HepG2 (cell line): ENCODE results near the gene CADM4. TPM values are rescaled to one million over a fixed set of nuclear protein-coding genes. Genes with fewer than 3 reads are reported as not detected.

Source experiments
- ESRRA ChIP-seq: sonication (generic); formaldehyde crosslinking; IDR thresholded peaks from 2 replicates; pipeline ENCODE4 v1.5.1; 2020; ENCODE audit warnings: mild to moderate bottlenecking, low read depth, missing genetic modification reagents
- PTBP1 ChIP-seq: fragments of 200-400 bp; formaldehyde crosslinking; IDR thresholded peaks from 2 replicates; pipeline ENCODE4 v1.6.1; 2018; ENCODE audit warnings: low read length, low read depth; ENCODE audit not compliant: poor library complexity, severe bottlenecking
- TBL1XR1 ChIP-seq: fragments of 150-350 bp; IDR thresholded peaks from 2 replicates; pipeline ENCODE4 v1.6.1; 2014; ENCODE audit warnings: borderline replicate concordance, low read length; ENCODE audit not compliant: partially characterized antibody
- ZNF660 ChIP-seq: sonication (generic); formaldehyde crosslinking; IDR thresholded peaks from 2 replicates; pipeline ENCODE4 v1.5.1; 2020; ENCODE audit warnings: mild to moderate bottlenecking, low read depth, missing genetic modification reagents, borderline replicate concordance
- ZNF75D ChIP-seq: sonication (generic); formaldehyde crosslinking; IDR thresholded peaks from 2 replicates; pipeline ENCODE4 v1.8.1; 2023; ENCODE audit warnings: missing genetic modification reagents, mild to moderate bottlenecking, borderline replicate concordance
- ZNF816 ChIP-seq: sonication (generic); formaldehyde crosslinking; IDR thresholded peaks from 2 replicates; pipeline ENCODE4 v1.8.0; 2022; ENCODE audit warnings: missing genetic modification reagents, mild to moderate bottlenecking, borderline replicate concordance
- polyA plus RNA-seq, 8 experiments: library from polyadenylated mRNA; depleted of rRNA in 3 of 8; stranded (reverse) in 7 of 8; unstranded in 1 of 8; fragments of >200 nt; fragmentation: Illumina TruSeq in 4 of 8; extraction: Trizol in 4 of 8; gene quantifications; 2 replicates each; pipeline versions ENCODE4 v1.2.1 to v1.2.3, GENCODE V29; 2011 to 2016; ENCODE audit warnings: low read depth in 4 of 8, missing spikeins in 1 of 8, mixed read lengths in 1 of 8; ENCODE audit not compliant: insufficient read depth in 1 of 8
- total RNA-seq, 5 experiments: library from RNA; depleted of rRNA; stranded (reverse); fragments of >200 nt; fragmentation: Illumina TruSeq; extraction: Trizol; gene quantifications; 2 replicates each; pipeline ENCODE4 v1.2.3, GENCODE V29; 2016; ENCODE audit warnings: low read depth in 1 of 5
- TF ChIP-seq, protein P1 (sequence below): sonication (generic); formaldehyde crosslinking; IDR thresholded peaks from 2 replicates; pipeline ENCODE4 v1.4.0; 2020; ENCODE audit warnings: mild to moderate bottlenecking, missing genetic modification reagents
- TF ChIP-seq, protein P2 (sequence below): sonication (generic); formaldehyde crosslinking; IDR thresholded peaks from one replicate; pipeline ENCODE4 v1.5.1; 2020; ENCODE audit warnings: mild to moderate bottlenecking, missing genetic modification reagents; ENCODE audit errors: not compliant biosample characterization

The CADM4 gene
- total and polyA plus RNA-seq, 2 of the 13 experiments (the other 11 are each of a cell fraction or from before 2014, with no cell fraction given), result 8.5 to 16.0 TPM

DNA sequence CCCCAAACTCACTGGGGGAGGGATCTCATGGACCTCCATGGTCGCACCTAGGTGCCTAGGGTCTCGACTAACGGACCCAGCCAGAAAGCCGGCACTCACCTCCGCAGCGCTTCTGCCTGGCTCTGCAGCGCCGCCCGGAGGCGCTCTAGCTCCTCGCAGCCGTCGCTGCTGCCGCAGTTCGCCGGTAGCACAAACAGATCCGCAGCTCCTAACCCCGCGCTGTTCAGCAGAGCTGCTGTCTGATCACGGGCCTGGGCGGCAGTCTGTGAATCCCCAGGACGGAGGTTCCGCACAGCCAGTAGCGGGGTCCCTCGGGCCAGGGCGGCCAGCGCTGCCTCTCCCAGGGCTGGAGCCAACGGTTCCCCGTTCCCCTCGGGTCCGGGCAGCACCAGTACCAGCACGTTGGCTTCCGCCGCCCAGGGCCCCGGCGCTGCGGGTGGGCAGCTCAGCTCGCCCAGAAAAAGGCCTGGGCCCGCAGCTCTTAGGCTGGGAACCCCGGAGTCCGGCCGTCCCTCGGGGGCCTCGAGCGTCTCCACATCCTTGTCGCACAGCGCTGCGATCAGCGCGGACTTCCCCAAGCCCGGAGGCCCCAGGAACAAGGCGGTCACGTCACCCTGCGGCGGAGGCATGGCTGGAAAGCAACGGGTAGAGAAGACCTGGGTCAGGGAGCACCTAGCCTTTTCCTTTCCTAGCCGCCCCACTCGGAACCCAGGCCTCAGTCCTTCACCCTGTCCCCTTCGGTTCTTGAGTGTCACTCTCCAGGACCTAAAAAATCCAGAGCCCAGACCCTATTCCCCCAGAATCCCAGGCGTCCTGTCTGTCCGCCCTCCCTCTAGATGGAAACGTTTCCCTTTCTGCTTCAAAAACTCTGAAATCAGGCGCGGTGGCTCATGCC lies 44.7 kb downstream of the CADM4 start (continued):
- TF ChIP-seq PTBP1 (no peak), ZNF75D (CRISPR knock-in tag) (no peak), ZNF816 (CRISPR knock-in tag) (peak; percentile 88; the same call in 1 of the 2 replicates), ZNF660 (no peak), ESRRA (no peak), TBL1XR1 (no peak)
- TF ChIP-seq, protein P1, sequence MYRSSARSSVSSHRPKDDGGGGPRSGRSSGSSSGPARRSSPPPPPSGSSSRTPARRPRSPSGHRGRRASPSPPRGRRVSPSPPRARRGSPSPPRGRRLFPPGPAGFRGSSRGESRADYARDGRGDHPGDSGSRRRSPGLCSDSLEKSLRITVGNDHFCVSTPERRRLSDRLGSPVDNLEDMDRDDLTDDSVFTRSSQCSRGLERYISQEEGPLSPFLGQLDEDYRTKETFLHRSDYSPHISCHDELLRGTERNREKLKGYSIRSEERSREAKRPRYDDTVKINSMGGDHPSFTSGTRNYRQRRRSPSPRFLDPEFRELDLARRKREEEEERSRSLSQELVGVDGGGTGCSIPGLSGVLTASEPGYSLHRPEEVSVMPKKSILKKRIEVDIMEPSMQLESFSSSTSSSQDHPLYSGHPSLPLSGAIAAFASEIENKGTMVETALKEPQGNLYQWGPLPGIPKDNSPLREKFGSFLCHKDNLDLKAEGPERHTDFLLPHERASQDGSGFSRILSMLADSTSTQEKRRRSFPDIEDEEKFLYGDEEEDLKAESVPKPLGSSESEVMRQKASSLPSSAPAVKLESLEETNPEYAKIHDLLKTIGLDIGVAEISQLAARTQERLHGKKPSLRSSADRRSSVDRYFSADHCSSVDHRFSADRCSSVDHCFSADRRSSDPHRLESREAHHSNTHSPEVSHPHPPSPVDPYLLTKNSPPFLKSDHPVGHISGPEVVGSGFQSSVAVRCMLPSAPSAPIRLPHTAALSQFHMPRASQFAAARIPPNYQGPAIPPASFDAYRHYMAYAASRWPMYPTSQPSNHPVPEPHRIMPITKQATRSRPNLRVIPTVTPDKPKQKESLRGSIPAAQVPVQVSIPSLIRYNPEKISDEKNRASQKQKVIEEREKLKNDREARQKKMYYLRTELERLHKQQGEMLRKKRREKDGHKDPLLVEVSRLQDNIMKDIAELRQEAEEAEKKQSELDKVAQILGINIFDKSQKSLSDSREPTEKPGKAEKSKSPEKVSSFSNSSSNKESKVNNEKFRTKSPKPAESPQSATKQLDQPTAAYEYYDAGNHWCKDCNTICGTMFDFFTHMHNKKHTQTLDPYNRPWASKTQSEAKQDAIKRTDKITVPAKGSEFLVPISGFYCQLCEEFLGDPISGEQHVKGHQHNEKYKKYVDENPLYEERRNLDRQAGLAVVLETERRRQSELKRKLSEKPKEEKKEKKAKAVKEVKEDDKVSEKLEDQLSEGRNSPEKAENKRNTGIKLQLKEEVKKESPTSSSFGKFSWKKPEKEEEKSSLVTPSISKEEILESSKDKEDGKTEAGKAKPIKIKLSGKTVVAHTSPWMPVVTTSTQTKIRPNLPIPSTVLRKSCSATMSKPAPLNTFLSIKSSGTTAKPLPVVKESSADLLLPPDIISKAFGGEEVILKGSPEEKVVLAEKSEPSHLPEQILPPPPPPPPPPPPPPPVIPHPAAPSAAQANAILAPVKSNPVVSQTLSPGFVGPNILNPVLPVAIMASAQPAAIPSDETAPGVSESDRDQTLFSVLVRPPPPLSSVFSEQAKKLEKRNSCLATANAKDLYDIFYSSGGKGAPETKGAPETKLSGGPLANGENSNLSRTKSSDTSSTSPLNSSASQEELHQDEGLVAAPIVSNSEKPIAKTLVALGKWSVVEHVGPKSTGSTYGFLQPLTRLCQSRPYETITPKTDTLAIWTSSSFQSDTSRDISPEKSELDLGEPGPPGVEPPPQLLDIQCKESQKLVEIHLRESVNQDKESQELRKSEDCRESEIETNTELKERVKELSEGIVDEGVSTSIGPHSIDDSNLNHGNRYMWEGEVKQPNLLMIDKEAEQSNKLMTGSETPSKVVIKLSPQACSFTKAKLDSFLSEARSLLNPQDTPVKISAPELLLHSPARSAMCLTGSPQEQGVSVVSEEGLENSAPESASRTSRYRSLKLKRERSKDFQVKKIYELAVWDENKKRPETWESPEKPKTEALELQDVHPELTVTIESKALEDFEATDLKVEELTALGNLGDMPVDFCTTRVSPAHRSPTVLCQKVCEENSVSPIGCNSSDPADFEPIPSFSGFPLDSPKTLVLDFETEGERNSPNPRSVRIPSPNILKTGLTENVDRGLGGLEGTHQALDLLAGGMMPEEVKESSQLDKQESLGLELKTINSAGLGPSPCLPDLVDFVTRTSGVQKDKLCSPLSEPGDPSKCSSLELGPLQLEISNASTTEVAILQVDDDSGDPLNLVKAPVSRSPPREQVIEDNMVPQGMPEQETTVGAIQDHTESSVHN, result no peak
- TF ChIP-seq, protein P2, sequence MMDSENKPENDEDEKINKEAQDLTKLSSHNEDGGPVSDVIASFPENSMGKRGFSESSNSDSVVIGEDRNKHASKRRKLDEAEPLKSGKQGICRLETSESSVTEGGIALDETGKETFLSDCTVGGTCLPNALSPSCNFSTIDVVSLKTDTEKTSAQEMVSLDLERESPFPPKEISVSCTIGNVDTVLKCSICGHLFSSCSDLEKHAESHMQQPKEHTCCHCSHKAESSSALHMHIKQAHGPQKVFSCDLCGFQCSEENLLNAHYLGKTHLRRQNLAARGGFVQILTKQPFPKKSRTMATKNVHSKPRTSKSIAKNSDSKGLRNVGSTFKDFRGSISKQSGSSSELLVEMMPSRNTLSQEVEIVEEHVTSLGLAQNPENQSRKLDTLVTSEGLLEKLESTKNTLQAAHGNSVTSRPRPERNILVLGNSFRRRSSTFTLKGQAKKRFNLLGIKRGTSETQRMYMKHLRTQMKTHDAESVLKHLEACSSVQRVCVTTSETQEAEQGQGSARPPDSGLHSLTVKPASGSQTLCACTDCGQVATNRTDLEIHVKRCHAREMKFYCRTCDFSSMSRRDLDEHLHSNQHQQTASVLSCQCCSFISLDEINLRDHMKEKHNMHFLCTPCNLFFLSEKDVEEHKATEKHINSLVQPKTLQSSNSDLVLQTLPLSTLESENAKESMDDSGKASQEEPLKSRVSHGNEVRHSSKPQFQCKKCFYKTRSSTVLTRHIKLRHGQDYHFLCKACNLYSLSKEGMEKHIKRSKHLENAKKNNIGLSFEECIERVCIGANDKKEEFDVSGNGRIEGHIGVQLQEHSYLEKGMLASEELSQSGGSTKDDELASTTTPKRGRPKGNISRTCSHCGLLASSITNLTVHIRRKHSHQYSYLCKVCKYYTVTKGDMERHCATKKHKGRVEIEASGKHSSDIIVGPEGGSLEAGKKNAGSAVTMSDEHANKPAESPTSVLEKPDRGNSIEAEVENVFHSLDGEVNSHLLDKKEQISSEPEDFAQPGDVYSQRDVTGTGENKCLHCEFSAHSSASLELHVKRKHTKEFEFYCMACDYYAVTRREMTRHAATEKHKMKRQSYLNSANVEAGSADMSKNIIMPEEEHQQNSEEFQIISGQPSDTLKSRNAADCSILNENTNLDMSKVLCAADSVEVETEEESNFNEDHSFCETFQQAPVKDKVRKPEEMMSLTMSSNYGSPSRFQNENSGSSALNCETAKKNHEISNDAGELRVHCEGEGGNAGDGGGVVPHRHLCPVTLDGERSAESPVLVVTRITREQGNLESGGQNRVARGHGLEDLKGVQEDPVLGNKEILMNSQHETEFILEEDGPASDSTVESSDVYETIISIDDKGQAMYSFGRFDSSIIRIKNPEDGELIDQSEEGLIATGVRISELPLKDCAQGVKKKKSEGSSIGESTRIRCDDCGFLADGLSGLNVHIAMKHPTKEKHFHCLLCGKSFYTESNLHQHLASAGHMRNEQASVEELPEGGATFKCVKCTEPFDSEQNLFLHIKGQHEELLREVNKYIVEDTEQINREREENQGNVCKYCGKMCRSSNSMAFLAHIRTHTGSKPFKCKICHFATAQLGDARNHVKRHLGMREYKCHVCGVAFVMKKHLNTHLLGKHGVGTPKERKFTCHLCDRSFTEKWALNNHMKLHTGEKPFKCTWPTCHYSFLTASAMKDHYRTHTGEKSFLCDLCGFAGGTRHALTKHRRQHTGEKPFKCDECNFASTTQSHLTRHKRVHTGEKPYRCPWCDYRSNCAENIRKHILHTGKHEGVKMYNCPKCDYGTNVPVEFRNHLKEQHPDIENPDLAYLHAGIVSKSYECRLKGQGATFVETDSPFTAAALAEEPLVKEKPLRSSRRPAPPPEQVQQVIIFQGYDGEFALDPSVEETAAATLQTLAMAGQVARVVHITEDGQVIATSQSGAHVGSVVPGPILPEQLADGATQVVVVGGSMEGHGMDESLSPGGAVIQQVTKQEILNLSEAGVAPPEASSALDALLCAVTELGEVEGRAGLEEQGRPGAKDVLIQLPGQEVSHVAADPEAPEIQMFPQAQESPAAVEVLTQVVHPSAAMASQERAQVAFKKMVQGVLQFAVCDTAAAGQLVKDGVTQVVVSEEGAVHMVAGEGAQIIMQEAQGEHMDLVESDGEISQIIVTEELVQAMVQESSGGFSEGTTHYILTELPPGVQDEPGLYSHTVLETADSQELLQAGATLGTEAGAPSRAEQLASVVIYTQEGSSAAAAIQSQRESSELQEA (CRISPR knock-in tag), result no peak
